HCT116 (cell line): ENCODE measurements around the gene LURAP1L. TPM values are rescaled to one million over a fixed set of nuclear protein-coding genes. Genes with fewer than 3 reads are reported as not detected.

Experiments
- ATAC-seq: fragments of 200-7000 bp; cut with Tn5 transposase; 2 replicates; pipeline ENCODE4 v1.9.1; 2020; ENCODE audit warnings: mild to moderate bottlenecking, moderate library complexity
- BruUV-seq: library from RNA; stranded (reverse); fragments of 400-500 nt; replicated peaks from 2 replicates; lab custom pipeline; 2021; lab: Mats Ljungman, UMichigan
- CTCF ChIA-PET: fragments of 300-600 bp; sonication (Branson Sonifier 250); formaldehyde crosslinking; loops from one replicate; lab custom pipeline; 2021; ENCODE audit warnings: antibody characterized with exemption; lab: Charles Lee
- POLR2A ChIA-PET: fragments of 300-600, 350-600 bp; sonication (Branson Sonifier 250); formaldehyde crosslinking; loops from one replicate; lab custom pipeline; 2021; ENCODE audit warnings: antibody characterized with exemption; lab: Charles Lee
- RAD21 ChIA-PET, 2 experiments: fragments of 300-600 bp; sonication (Branson Sonifier 250); formaldehyde crosslinking; loops; one replicate each; lab custom pipeline; 2023; ENCODE audit warnings: low total read pairs in 2 of 2; ENCODE audit not compliant: uncharacterized antibody in 2 of 2, unreplicated experiment in 2 of 2, low non-redundant PET in 1 of 2; lab: Charles Lee
- DNase-seq: peaks from one replicate; pipeline ENCODE4 v3.0.0-alpha.2; 2010; ENCODE audit warnings: low read depth, low spot score
- H2AFZ ChIP-seq: fragments of 200-600 bp; shearing (Covaris generic), sonication (generic); 2 replicates; pipeline ENCODE4 v1.6.1; 2017; ENCODE audit warnings: low read depth, mixed run types, mixed read lengths, antibody characterized with exemption, low read length; ENCODE audit not compliant: poor library complexity, severe bottlenecking
- H3K27ac ChIP-seq: 2 replicates; pipeline ENCODE4 v1.5.1; 2012; ENCODE audit warnings: low read depth, low read length
- H3K27me3 ChIP-seq: fragments of 200-600 bp; sonication (generic); 2 replicates; pipeline ENCODE4 v1.6.1; 2016; ENCODE audit warnings: mixed run types, low read length, mixed read lengths; ENCODE audit not compliant: insufficient read depth
- H3K36me3 ChIP-seq, 2 experiments: fragments of 200-500 bp in 1 of 2; fragments of 200-600 bp in 1 of 2; sonication (Bioruptor generic) in 1 of 2; sonication (generic) in 1 of 2; 2 replicates each; pipeline versions ENCODE4 v1.5.1 to v1.6.1; 2014 to 2016; ENCODE audit warnings: low read length in 2 of 2, inconsistent platforms in 1 of 2, mixed read lengths in 1 of 2, mixed run types in 1 of 2; ENCODE audit not compliant: insufficient read depth in 2 of 2, control insufficient read depth in 1 of 2
- H3K4me1 ChIP-seq, 2 experiments: fragments of 200-600 bp in 1 of 2; sonication (generic) in 1 of 2; 2 replicates each; pipeline versions ENCODE4 v1.5.1 to v1.6.1; 2012 to 2017; ENCODE audit warnings: low read length in 2 of 2, inconsistent platforms in 1 of 2, mild to moderate bottlenecking in 1 of 2, mixed read lengths in 1 of 2, mixed run types in 1 of 2, moderate library complexity in 1 of 2; ENCODE audit not compliant: insufficient read depth in 2 of 2, control insufficient read depth in 1 of 2
- H3K4me2 ChIP-seq: fragments of 200-600 bp; sonication (generic); 2 replicates; pipeline ENCODE4 v1.6.1; 2017; ENCODE audit warnings: mixed run types, low read length, mixed read lengths
- H3K4me3 ChIP-seq, 2 experiments: fragments of 200-600 bp in 1 of 2; sonication (generic) in 1 of 2; replicated peaks in 1 of 2; 2 replicates each; pipeline ENCODE4 v1.5.1; 2011 to 2016; ENCODE audit warnings: low read length in 2 of 2, control low read depth in 1 of 2, low read depth in 1 of 2, mild to moderate bottlenecking in 1 of 2, mixed read lengths in 1 of 2, mixed run types in 1 of 2
- H3K79me2 ChIP-seq: fragments of 200-600 bp; sonication (generic); 2 replicates; pipeline ENCODE4 v1.6.1; 2017; ENCODE audit warnings: mild to moderate bottlenecking, mixed run types, low read length, moderate library complexity, mixed read lengths; ENCODE audit not compliant: insufficient read depth
- H3K9ac ChIP-seq: fragments of 200-600 bp; sonication (generic); 2 replicates; pipeline ENCODE4 v1.6.1; 2016; ENCODE audit warnings: low read length, mixed read lengths
- H3K9me2 ChIP-seq: fragments of 200-600 bp; sonication (generic), shearing (Covaris generic); 2 replicates; pipeline ENCODE4 v1.6.1; 2017; ENCODE audit warnings: mixed run types, mild to moderate bottlenecking, moderate library complexity; ENCODE audit not compliant: insufficient read depth
- H3K9me3 ChIP-seq, 2 experiments: fragments of 200-500 bp in 1 of 2; fragments of 200-600 bp in 1 of 2; sonication (Bioruptor generic) in 1 of 2; sonication (generic) in 1 of 2; 2 replicates each; pipeline ENCODE4 v1.6.1; 2014 to 2017; ENCODE audit warnings: low read length in 2 of 2, mixed read lengths in 2 of 2, inconsistent platforms in 1 of 2, low read depth in 1 of 2, mild to moderate bottlenecking in 1 of 2, mixed run types in 1 of 2, moderate library complexity in 1 of 2; ENCODE audit not compliant: control insufficient read depth in 1 of 2, insufficient read depth in 1 of 2
- H4K20me1 ChIP-seq: fragments of 200-600 bp; sonication (generic), shearing (Covaris generic); 2 replicates; pipeline ENCODE4 v1.6.1; 2017; ENCODE audit warnings: mixed run types, mild to moderate bottlenecking, moderate library complexity; ENCODE audit not compliant: insufficient read depth
- EZH2 ChIP-seq: fragments of 200-600 bp; sonication (generic); IDR thresholded peaks from 2 replicates; pipeline ENCODE4 v1.6.1; 2017; ENCODE audit warnings: antibody characterized with exemption, mixed run types
- RAD21 ChIP-seq: IDR thresholded peaks from 2 replicates; pipeline ENCODE4 v1.6.1; 2012; ENCODE audit warnings: low read depth, mild to moderate bottlenecking
- SIN3A ChIP-seq: IDR thresholded peaks from 2 replicates; pipeline ENCODE4 v1.6.1; 2012; ENCODE audit warnings: low read depth
- SP1 ChIP-seq: IDR thresholded peaks from 2 replicates; pipeline ENCODE4 v1.6.1; 2012; ENCODE audit warnings: low read depth
- YY1 ChIP-seq: IDR thresholded peaks from 2 replicates; pipeline ENCODE4 v1.6.1; 2011; ENCODE audit warnings: low read length, low read depth, moderate library complexity, mild to moderate bottlenecking; ENCODE audit not compliant: insufficient replicate concordance; ENCODE audit errors: extremely low read depth
- intact Hi-C: fragments of 100-400 bp; cut with micrococcal nuclease; formaldehyde crosslinking; loops from 2 replicates; pipeline ENCODE4 v1.10.0; 2022
- total RNA-seq: library from RNA; stranded (reverse); gene quantifications from one replicate; pipeline ENCODE4 v1.2.1, GENCODE V29; 2021; ENCODE audit not compliant: unreplicated experiment
- TF ChIP-seq, protein P1 (sequence below): IDR thresholded peaks from 2 replicates; pipeline ENCODE4 v1.6.1; 2012
- TF ChIP-seq, protein P2 (sequence below), 3 experiments: fragments of 200-600 bp in 1 of 3; sonication (generic) in 1 of 3; IDR thresholded peaks in 2 of 3; conservative IDR thresholded peaks in 1 of 3; 2 replicates each; pipeline ENCODE4 v1.5.1; 2012 to 2017; ENCODE audit warnings: low read depth in 2 of 3, low read length in 2 of 3, antibody characterized with exemption in 1 of 3, borderline replicate concordance in 1 of 3, control low read depth in 1 of 3, mild to moderate bottlenecking in 1 of 3, mixed read lengths in 1 of 3, mixed run types in 1 of 3, moderate library complexity in 1 of 3; ENCODE audit not compliant: insufficient read depth in 1 of 3
- TF ChIP-seq, protein P3 (sequence below): IDR thresholded peaks from 2 replicates; pipeline ENCODE4 v1.6.1; 2011; ENCODE audit warnings: mild to moderate bottlenecking, low read length, moderate library complexity; ENCODE audit not compliant: insufficient replicate concordance; ENCODE audit errors: extremely low read depth

Gene LURAP1L
- total RNA-seq, 1 experiment from 2014 or later = 13.3 TPM

DNA sequence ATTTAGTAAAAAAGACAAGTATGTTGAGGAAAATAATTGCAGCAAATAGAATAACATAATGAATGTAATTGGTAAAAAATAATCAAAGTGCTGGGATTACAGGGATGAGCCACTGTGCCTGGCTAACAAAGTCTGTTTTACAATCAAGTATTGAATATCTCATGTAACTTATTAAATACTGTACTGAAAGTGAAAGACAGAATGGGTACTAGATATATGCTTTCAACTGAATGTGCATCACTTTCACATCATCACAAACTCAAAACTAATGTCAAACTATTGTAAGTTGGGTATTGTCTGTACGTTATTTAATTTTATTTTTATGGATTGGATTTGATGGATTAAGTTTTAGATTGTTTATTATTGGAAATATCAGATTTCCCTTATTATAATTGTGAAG is 58.9 kb downstream of the LURAP1L start:
- DNase-seq = no peak
- Histone ChIP-seq H3K9ac (no peak overlapping the region), H3K4me2 (no peak overlapping the region), H4K20me1 (no peaks in the 10 kb centered on the region), H3K9me2 (no peaks in the 10 kb centered on the region), H3K27ac (no peak overlapping the region), H3K79me2 (no peaks in the 10 kb centered on the region), H3K27me3 (no peaks in the 10 kb centered on the region), H2AFZ (no peak overlapping the region), H3K9me3 (no peaks in the 10 kb centered on the region), H3K4me1 (no peaks in the 10 kb centered on the region), H3K4me3 (no peak overlapping the region), H3K36me3 (no peaks in the 10 kb centered on the region)
- ChIA-PET RAD21 (no interaction called here), CTCF (no interaction called here), POLR2A (no interaction called here)
- no TSS peak for BruUV-seq
- no peak for ATAC-seq
- TF ChIP-seq EZH2 (no peak), RAD21 (no peak), SIN3A (no peak), SP1 (no peak), YY1 (no peak)
- TF ChIP-seq, protein P1, sequence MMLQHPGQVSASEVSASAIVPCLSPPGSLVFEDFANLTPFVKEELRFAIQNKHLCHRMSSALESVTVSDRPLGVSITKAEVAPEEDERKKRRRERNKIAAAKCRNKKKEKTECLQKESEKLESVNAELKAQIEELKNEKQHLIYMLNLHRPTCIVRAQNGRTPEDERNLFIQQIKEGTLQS = no peak
- TF ChIP-seq, protein P2, sequence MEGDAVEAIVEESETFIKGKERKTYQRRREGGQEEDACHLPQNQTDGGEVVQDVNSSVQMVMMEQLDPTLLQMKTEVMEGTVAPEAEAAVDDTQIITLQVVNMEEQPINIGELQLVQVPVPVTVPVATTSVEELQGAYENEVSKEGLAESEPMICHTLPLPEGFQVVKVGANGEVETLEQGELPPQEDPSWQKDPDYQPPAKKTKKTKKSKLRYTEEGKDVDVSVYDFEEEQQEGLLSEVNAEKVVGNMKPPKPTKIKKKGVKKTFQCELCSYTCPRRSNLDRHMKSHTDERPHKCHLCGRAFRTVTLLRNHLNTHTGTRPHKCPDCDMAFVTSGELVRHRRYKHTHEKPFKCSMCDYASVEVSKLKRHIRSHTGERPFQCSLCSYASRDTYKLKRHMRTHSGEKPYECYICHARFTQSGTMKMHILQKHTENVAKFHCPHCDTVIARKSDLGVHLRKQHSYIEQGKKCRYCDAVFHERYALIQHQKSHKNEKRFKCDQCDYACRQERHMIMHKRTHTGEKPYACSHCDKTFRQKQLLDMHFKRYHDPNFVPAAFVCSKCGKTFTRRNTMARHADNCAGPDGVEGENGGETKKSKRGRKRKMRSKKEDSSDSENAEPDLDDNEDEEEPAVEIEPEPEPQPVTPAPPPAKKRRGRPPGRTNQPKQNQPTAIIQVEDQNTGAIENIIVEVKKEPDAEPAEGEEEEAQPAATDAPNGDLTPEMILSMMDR (IDR thresholded peaks at IDR 0.05 in 2 of 3, conservative IDR thresholded peaks at IDR 0.05 in 1 of 3; ENCODE audit: borderline replicate concordance in 1 of 3, insufficient read depth in 1 of 3, low read depth in 2 of 3, low read length in 2 of 3) = no peak
- TF ChIP-seq, protein P3, sequence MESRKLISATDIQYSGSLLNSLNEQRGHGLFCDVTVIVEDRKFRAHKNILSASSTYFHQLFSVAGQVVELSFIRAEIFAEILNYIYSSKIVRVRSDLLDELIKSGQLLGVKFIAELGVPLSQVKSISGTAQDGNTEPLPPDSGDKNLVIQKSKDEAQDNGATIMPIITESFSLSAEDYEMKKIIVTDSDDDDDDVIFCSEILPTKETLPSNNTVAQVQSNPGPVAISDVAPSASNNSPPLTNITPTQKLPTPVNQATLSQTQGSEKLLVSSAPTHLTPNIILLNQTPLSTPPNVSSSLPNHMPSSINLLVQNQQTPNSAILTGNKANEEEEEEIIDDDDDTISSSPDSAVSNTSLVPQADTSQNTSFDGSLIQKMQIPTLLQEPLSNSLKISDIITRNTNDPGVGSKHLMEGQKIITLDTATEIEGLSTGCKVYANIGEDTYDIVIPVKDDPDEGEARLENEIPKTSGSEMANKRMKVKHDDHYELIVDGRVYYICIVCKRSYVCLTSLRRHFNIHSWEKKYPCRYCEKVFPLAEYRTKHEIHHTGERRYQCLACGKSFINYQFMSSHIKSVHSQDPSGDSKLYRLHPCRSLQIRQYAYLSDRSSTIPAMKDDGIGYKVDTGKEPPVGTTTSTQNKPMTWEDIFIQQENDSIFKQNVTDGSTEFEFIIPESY = no peak
- intact Hi-C loops = no loop called here
